HepG2 (cell line): ENCODE data around the gene CCDC30. TPM values are rescaled to one million over a fixed set of nuclear protein-coding genes. Genes with fewer than 3 reads are reported as not detected.

ENCODE experiments used
- CENPT ChIP-seq: sonication (generic); formaldehyde crosslinking; IDR thresholded peaks from 2 replicates; pipeline ENCODE4 v1.8.0; 2022; ENCODE audit warnings: low read depth, mild to moderate bottlenecking, moderate library complexity, missing genetic modification reagents
- ZBTB21 ChIP-seq: sonication (generic); formaldehyde crosslinking; IDR thresholded peaks from 2 replicates; pipeline ENCODE4 v1.4.0; 2020; ENCODE audit warnings: missing genetic modification reagents
- ZFP1 ChIP-seq: IDR thresholded peaks from 2 replicates; pipeline ENCODE4 v1.6.1; 2016
- ZFP36L2 ChIP-seq: sonication (generic); formaldehyde crosslinking; IDR thresholded peaks from 2 replicates; pipeline ENCODE4 v1.4.0; 2020; ENCODE audit warnings: missing genetic modification reagents
- ZNF10 ChIP-seq: sonication (generic); formaldehyde crosslinking; IDR thresholded peaks from 2 replicates; pipeline ENCODE4 v1.4.0; 2020; ENCODE audit warnings: mild to moderate bottlenecking, low read depth, missing genetic modification reagents, borderline replicate concordance
- ZNF12 ChIP-seq: sonication (generic); formaldehyde crosslinking; IDR thresholded peaks from 2 replicates; pipeline ENCODE4 v1.5.0; 2020; ENCODE audit warnings: missing genetic modification reagents
- ZNF138 ChIP-seq: sonication (generic); formaldehyde crosslinking; IDR thresholded peaks from 2 replicates; pipeline ENCODE4 v1.5.0; 2020; ENCODE audit warnings: mild to moderate bottlenecking, low read depth, missing genetic modification reagents
- ZNF326 ChIP-seq: sonication (generic); formaldehyde crosslinking; IDR thresholded peaks from 2 replicates; pipeline ENCODE4 v1.4.0; 2020; ENCODE audit warnings: missing genetic modification reagents, borderline replicate concordance
- ZNF335 ChIP-seq: sonication (generic); formaldehyde crosslinking; IDR thresholded peaks from 2 replicates; pipeline ENCODE4 v1.4.0; 2020; ENCODE audit warnings: missing genetic modification reagents
- ZNF678 ChIP-seq: sonication (generic); formaldehyde crosslinking; IDR thresholded peaks from 2 replicates; pipeline ENCODE4 v1.4.0; 2020; ENCODE audit warnings: mild to moderate bottlenecking, missing genetic modification reagents
- polyA plus RNA-seq, 8 experiments: library from polyadenylated mRNA; depleted of rRNA in 3 of 8; stranded (reverse) in 7 of 8; unstranded in 1 of 8; fragments of >200 nt; fragmentation: Illumina TruSeq in 4 of 8; extraction: Trizol in 4 of 8; gene quantifications; 2 replicates each; pipeline versions ENCODE4 v1.2.1 to v1.2.3, GENCODE V29; 2011 to 2016; ENCODE audit warnings: low read depth in 4 of 8, missing spikeins in 1 of 8, mixed read lengths in 1 of 8; ENCODE audit not compliant: insufficient read depth in 1 of 8
- total RNA-seq, 5 experiments: library from RNA; depleted of rRNA; stranded (reverse); fragments of >200 nt; fragmentation: Illumina TruSeq; extraction: Trizol; gene quantifications; 2 replicates each; pipeline ENCODE4 v1.2.3, GENCODE V29; 2016; ENCODE audit warnings: low read depth in 1 of 5
- TF ChIP-seq, protein P1 (sequence below): fragments of 450-650 bp; IDR thresholded peaks from 2 replicates; pipeline ENCODE4 v1.6.1; 2017
- TF ChIP-seq, protein P2 (sequence below): sonication (generic); formaldehyde crosslinking; IDR thresholded peaks from 2 replicates; pipeline ENCODE4 v1.5.0; 2020; ENCODE audit warnings: mild to moderate bottlenecking, missing genetic modification reagents
- TF ChIP-seq, protein P3 (sequence below): sonication (generic); formaldehyde crosslinking; conservative IDR thresholded peaks from 2 replicates; pipeline ENCODE4 v1.8.1; 2023; ENCODE audit warnings: missing genetic modification reagents
- TF ChIP-seq, protein P4 (sequence below): sonication (generic); formaldehyde crosslinking; IDR thresholded peaks from 2 replicates; pipeline ENCODE4 v1.5.0; 2020; ENCODE audit warnings: mild to moderate bottlenecking, missing genetic modification reagents
- TF ChIP-seq, protein P5 (sequence below): sonication (generic); formaldehyde crosslinking; IDR thresholded peaks from 2 replicates; pipeline ENCODE4 v1.8.1; 2023; ENCODE audit warnings: mild to moderate bottlenecking, missing genetic modification reagents
- TF ChIP-seq, protein P6 (sequence below): IDR thresholded peaks from 2 replicates; pipeline ENCODE4 v1.6.1; 2016
- TF ChIP-seq, protein P7 (sequence below): sonication (generic); formaldehyde crosslinking; IDR thresholded peaks from 2 replicates; pipeline ENCODE4 v1.5.0; 2020; ENCODE audit warnings: missing genetic modification reagents

The CCDC30 gene
- total and polyA plus RNA-seq, 2 of the 13 experiments (the other 11 are each of a cell fraction or from before 2014, with no cell fraction given), result 0.25 to 0.77 TPM

DNA sequence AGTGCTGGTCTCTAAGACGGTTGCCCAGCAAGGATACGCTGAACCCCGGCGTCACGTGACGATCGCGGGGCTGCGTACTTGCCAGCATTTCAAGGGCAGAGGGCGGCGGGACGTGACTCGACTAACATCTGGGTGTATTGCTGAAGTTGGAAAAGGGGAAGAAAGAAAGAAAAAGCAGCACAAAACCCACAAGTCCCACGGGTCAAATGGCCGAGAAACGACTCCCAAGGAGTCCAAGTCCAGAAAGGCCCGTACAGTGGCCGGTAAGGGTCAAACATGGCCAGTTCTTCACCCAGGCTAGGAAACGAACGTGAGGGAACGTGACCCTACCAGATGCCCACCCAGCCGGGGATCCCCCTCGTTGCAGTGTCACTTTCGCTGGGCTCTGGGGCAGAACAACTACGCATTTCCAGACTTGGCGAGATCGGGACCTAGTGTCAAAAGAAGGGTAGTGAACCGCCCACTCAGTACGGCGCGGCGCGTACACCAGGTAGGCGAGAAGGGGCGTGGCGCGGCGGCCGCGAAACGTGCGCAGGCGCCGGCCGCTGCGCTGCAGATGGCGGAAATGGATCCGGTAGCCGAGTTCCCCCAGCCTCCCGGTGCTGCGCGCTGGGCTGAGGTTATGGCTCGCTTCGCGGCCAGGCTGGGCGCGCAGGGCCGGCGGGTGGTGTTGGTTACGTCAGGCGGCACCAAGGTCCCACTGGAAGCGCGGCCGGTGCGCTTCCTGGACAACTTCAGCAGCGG lies 6.9 kb upstream of the CCDC30 start, which contains the start of the genes PPCS and ZMYND12 (continued):
- TF ChIP-seq, protein P1, sequence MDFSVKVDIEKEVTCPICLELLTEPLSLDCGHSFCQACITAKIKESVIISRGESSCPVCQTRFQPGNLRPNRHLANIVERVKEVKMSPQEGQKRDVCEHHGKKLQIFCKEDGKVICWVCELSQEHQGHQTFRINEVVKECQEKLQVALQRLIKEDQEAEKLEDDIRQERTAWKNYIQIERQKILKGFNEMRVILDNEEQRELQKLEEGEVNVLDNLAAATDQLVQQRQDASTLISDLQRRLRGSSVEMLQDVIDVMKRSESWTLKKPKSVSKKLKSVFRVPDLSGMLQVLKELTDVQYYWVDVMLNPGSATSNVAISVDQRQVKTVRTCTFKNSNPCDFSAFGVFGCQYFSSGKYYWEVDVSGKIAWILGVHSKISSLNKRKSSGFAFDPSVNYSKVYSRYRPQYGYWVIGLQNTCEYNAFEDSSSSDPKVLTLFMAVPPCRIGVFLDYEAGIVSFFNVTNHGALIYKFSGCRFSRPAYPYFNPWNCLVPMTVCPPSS, result no peak
- TF ChIP-seq, protein P2, sequence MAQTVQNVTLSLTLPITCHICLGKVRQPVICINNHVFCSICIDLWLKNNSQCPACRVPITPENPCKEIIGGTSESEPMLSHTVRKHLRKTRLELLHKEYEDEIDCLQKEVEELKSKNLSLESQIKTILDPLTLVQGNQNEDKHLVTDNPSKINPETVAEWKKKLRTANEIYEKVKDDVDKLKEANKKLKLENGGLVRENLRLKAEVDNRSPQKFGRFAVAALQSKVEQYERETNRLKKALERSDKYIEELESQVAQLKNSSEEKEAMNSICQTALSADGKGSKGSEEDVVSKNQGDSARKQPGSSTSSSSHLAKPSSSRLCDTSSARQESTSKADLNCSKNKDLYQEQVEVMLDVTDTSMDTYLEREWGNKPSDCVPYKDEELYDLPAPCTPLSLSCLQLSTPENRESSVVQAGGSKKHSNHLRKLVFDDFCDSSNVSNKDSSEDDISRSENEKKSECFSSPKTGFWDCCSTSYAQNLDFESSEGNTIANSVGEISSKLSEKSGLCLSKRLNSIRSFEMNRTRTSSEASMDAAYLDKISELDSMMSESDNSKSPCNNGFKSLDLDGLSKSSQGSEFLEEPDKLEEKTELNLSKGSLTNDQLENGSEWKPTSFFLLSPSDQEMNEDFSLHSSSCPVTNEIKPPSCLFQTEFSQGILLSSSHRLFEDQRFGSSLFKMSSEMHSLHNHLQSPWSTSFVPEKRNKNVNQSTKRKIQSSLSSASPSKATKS, result no peak
- TF ChIP-seq ZNF335 (CRISPR knock-in tag) (peak; percentile 71; the same call in 1 of the 2 replicates), ZBTB21 (CRISPR knock-in tag) (no peak), ZFP1 (CRISPR knock-in tag) (no peak; the same call in 1 of the 2 replicates), ZNF138 (CRISPR knock-in tag) (no peak; the same call in 1 of the 2 replicates), ZNF10 (no peak), ZNF326 (no peak), ZFP36L2 (no peak), ZNF678 (CRISPR knock-in tag) (no peak), CENPT (CRISPR knock-in tag) (no peak; the same call in 1 of the 2 replicates), ZNF12 (CRISPR knock-in tag) (no peak; the same call in 1 of the 2 replicates)
- TF ChIP-seq, protein P3, sequence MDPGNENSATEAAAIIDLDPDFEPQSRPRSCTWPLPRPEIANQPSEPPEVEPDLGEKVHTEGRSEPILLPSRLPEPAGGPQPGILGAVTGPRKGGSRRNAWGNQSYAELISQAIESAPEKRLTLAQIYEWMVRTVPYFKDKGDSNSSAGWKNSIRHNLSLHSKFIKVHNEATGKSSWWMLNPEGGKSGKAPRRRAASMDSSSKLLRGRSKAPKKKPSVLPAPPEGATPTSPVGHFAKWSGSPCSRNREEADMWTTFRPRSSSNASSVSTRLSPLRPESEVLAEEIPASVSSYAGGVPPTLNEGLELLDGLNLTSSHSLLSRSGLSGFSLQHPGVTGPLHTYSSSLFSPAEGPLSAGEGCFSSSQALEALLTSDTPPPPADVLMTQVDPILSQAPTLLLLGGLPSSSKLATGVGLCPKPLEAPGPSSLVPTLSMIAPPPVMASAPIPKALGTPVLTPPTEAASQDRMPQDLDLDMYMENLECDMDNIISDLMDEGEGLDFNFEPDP, result no peak
- TF ChIP-seq, protein P4, sequence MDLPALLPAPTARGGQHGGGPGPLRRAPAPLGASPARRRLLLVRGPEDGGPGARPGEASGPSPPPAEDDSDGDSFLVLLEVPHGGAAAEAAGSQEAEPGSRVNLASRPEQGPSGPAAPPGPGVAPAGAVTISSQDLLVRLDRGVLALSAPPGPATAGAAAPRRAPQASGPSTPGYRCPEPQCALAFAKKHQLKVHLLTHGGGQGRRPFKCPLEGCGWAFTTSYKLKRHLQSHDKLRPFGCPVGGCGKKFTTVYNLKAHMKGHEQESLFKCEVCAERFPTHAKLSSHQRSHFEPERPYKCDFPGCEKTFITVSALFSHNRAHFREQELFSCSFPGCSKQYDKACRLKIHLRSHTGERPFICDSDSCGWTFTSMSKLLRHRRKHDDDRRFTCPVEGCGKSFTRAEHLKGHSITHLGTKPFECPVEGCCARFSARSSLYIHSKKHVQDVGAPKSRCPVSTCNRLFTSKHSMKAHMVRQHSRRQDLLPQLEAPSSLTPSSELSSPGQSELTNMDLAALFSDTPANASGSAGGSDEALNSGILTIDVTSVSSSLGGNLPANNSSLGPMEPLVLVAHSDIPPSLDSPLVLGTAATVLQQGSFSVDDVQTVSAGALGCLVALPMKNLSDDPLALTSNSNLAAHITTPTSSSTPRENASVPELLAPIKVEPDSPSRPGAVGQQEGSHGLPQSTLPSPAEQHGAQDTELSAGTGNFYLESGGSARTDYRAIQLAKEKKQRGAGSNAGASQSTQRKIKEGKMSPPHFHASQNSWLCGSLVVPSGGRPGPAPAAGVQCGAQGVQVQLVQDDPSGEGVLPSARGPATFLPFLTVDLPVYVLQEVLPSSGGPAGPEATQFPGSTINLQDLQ (CRISPR knock-in tag), result no peak; the same call in 1 of the 2 replicates
- TF ChIP-seq, protein P5, sequence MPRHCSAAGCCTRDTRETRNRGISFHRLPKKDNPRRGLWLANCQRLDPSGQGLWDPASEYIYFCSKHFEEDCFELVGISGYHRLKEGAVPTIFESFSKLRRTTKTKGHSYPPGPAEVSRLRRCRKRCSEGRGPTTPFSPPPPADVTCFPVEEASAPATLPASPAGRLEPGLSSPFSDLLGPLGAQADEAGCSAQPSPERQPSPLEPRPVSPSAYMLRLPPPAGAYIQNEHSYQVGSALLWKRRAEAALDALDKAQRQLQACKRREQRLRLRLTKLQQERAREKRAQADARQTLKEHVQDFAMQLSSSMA, result peak; percentile 41; the same call in 1 of the 2 replicates
- TF ChIP-seq, protein P6, sequence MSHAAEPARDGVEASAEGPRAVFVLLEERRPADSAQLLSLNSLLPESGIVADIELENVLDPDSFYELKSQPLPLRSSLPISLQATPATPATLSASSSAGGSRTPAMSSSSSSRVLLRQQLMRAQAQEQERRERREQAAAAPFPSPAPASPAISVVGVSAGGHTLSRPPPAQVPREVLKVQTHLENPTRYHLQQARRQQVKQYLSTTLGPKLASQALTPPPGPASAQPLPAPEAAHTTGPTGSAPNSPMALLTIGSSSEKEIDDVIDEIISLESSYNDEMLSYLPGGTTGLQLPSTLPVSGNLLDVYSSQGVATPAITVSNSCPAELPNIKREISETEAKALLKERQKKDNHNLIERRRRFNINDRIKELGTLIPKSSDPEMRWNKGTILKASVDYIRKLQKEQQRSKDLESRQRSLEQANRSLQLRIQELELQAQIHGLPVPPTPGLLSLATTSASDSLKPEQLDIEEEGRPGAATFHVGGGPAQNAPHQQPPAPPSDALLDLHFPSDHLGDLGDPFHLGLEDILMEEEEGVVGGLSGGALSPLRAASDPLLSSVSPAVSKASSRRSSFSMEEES (CRISPR knock-in tag), result peak; percentile 47
- TF ChIP-seq, protein P7, sequence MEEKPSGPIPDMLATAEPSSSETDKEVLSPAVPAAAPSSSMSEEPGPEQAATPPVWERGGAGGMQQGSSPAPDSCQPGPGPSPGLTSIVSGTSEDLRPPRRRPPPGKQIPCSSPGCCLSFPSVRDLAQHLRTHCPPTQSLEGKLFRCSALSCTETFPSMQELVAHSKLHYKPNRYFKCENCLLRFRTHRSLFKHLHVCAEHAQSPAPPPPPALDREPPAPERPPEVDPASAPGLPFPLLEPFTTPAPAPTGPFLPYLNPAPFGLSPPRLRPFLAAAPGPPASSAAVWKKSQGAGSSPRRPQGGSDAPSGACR, result no peak
